Measurements from ENCODE around the gene KCNA5. TPM values are rescaled to one million over a fixed set of nuclear protein-coding genes. Genes with fewer than 3 reads are reported as not detected.
A peak's percentile ranks its signal among the peaks of the same experiment; 100 is the strongest.

The KCNA5 gene
- total RNA-seq, 2 donors from 2014 or later = 0.33 to 2.6 TPM

GRCh38 chr12:5081016-5081415 is 37.3 kb downstream of the KCNA5 start:
- 62 to 65% methylated on average over 11 to 12 of the region's 12 CpGs for WGBS, 2 donors
- intact Hi-C loops (cut with DNase I) = loop anchor here (10.0 kb wide), 1 partner anchor 226 kb away; no protein-coding TSS in a partner anchor
- Histone ChIP-seq H3K4me1 (peaks cover 12% of the 10 kb centered on the region), H3K27ac (no peak overlapping the region), H3K36me3 (replicated peaks in 1 of 2; ENCODE audit: insufficient read depth in 1 of 2, low read depth in 2 of 2) (no peaks in the 10 kb centered on the region), H3K4me3 (no peak overlapping the region), H3K27me3 (no peaks in the 10 kb centered on the region), H3K9me3 (no peaks in the 10 kb centered on the region)
- ATAC-seq = no peak
- DNase-seq = no peak
- TF ChIP-seq CTCF (IDR thresholded peaks at IDR 0.05) (no peak), POLR2A (IDR thresholded peaks at IDR 0.05) (no peak)

- DNase-seq = peak; percentile 22 to 43 (median 30)
- H3K4me3 ChIP-seq = no peak overlapping the region
- WGBS, 2 donors = 50 to 51% methylated on average over 11 of the region's 11 CpGs
- no peaks in the 10 kb centered on the region for H3K36me3 ChIP-seq (replicated peaks in 1 of 2; ENCODE audit: insufficient read depth in 1 of 2, low read depth in 2 of 2)
- no peak overlapping the region for H3K27ac ChIP-seq
- TF ChIP-seq POLR2A (IDR thresholded peaks at IDR 0.05) (no peak), CTCF (IDR thresholded peaks at IDR 0.05) (peak in 6 of 7 experiments; percentile 47 to 89 (median 70))
- no peaks in the 10 kb centered on the region for H3K27me3 ChIP-seq
- peak; percentile 53 for ATAC-seq
- intact Hi-C loops (cut with DNase I) = loop anchor here (2.0 to 10.0 kb wide), 2 partner anchors 63 to 229 kb away; no protein-coding TSS in a partner anchor
- no peaks in the 10 kb centered on the region for H3K9me3 ChIP-seq
- H3K4me1 ChIP-seq = no peaks in the 10 kb centered on the region
Observed at GRCh38 chr12:5083955-5084849, 40.5 kb downstream of the KCNA5 start.

- Histone ChIP-seq H3K27me3 (no peaks in the 10 kb centered on the region), H3K4me3 (no peak overlapping the region), H3K36me3 (replicated peaks in 1 of 2; ENCODE audit: insufficient read depth in 1 of 2, low read depth in 2 of 2) (no peaks in the 10 kb centered on the region), H3K27ac (no peak overlapping the region), H3K4me1 (no peaks in the 10 kb centered on the region), H3K9me3 (no peaks in the 10 kb centered on the region)
- 47 to 52% methylated on average over 3 of the region's 3 CpGs for WGBS, 2 donors
- TF ChIP-seq CTCF (IDR thresholded peaks at IDR 0.05) (no peak), POLR2A (IDR thresholded peaks at IDR 0.05) (no peak)
- ATAC-seq (no peak), DNase-seq (no peak)
- intact Hi-C loops (cut with DNase I) = loop anchor here (2.0 to 10.0 kb wide), 2 partner anchors 65 to 231 kb away; no protein-coding TSS in a partner anchor
Observed at GRCh38 chr12:5085896-5086295, 42.2 kb downstream of the KCNA5 start.

GRCh38 chr12:5087831-5088554 is 44.3 kb downstream of the KCNA5 start:
- DNase-seq (no peak), ATAC-seq (no peak)
- WGBS, 2 donors = 39 to 70% methylated on average over 3 to 15 of the region's 16 CpGs
- no peaks in the 10 kb centered on the region for H3K27me3 ChIP-seq
- H3K4me3 ChIP-seq = no peak overlapping the region
- H3K36me3 ChIP-seq (replicated peaks in 1 of 2; ENCODE audit: insufficient read depth in 1 of 2, low read depth in 2 of 2) = no peaks in the 10 kb centered on the region
- intact Hi-C loops (cut with DNase I) = loop anchor here (10.0 kb wide), 1 partner anchor 233 kb away; no protein-coding TSS in a partner anchor
- no peaks in the 10 kb centered on the region for H3K9me3 ChIP-seq
- H3K27ac ChIP-seq = no peak overlapping the region
- H3K4me1 ChIP-seq = no peaks in the 10 kb centered on the region
- no peak for TF ChIP-seq CTCF (IDR thresholded peaks at IDR 0.05)
- no peak for TF ChIP-seq POLR2A (IDR thresholded peaks at IDR 0.05)
